ENCODE data around the gene TRAPPC12.

TRAPPC12 gene

DNA sequence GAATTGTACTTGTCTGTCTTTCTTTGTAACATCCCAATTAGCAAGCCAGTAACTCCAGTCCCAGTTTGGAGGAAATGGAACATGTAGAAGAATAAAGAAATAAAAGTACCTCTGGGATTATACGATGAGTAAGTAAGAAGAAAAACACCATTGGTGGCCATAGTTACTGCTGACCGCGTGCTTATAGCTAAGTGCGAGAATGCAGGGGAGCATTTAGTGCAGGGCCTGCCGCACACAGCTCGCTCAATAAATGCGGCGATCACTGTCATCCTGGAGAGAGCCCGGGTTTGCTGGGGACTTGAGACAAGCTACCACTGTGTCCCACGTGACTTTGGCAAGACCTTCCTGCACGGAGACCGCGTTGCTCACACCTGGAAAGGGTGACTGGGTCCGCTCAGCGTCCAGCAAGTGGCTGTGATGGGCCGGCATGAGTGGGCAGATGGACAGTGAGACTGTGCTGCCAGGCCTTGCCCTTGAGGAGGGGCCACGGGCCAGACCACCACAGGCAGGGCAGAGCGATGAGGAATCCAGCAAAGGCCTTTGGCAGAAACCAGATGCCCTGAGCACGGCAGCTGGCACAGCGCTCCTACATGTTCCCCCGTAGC, 85.0 kb downstream of the TRAPPC12 start:
- no peak overlapping the region for H3K27ac ChIP-seq (ENCODE audit: low read length, poor library complexity, severe bottlenecking)

DNA sequence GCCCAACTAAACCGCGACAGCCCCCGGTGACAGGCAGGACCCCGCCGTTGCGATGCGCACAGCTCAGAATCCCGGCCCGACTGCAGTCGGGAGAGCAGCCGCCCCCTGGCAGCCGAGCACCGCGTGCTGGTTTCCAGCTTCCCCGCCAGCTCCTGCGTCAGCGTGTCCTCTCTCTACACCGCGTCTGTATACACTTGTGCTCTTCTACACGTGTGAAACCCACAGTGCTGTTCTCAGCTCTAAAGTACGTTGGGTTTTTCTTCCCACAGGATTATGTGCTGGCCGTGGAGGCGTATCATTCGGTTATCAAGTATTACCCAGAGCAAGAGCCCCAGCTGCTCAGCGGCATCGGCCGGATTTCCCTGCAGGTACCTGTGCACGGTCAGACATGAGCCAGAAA, 85.8 kb downstream of the TRAPPC12 start:
- Histone ChIP-seq H3K14ac (ENCODE audit: low read length in 2 of 2) (peak overlapping the region; percentile 12 to 62), H2BK5ac (ENCODE audit: low read depth, low read length, poor library complexity, severe bottlenecking) (no peak overlapping the region), H3K9me3 (ENCODE audit: control insufficient read depth, low read length) (no peaks in the 10 kb centered on the region), H2BK120ac (ENCODE audit: low read depth, low read length) (no peak overlapping the region), H3K36me3 (ENCODE audit: control insufficient read depth in 1 of 2, insufficient read depth in 2 of 2, low read depth in 1 of 2, low read length in 2 of 2) (peaks cover 64 to 72% of the 10 kb centered on the region in 2 experiments), H3K4me2 (ENCODE audit: low read length, poor library complexity, severe bottlenecking) (no peak overlapping the region), H3K18ac (ENCODE audit: low read depth in 1 of 2, low read length in 2 of 2) (no peak overlapping the region), H3K9ac (ENCODE audit: low read length) (peak overlapping the region; percentile 49), H4K8ac (ENCODE audit: low read length) (peak overlapping the region; percentile 38), H3K4me3 (ENCODE audit: insufficient read depth in 1 of 2, low read depth in 1 of 2, low read length in 2 of 2) (no peak overlapping the region), H2AK5ac (ENCODE audit: low read length, severe bottlenecking) (no peak overlapping the region), H2BK12ac (ENCODE audit: low read length in 2 of 2) (peak overlapping the region in 1 of 2 experiments; percentile 37), H3K4ac (ENCODE audit: low read depth in 1 of 2, low read length in 2 of 2) (peak overlapping the region; percentile 7 to 44), H3K27me3 (ENCODE audit: control insufficient read depth in 1 of 2, insufficient read depth in 1 of 2, low read length in 2 of 2) (no peaks in the 10 kb centered on the region), H4K91ac (ENCODE audit: low read length) (no peak overlapping the region), H3K79me1 (replicated peaks; ENCODE audit: low read length, poor library complexity, severe bottlenecking) (peaks cover 12% of the 10 kb centered on the region), H2AFZ (ENCODE audit: low read depth, low read length) (no peak overlapping the region), H3K4me1 (ENCODE audit: control insufficient read depth, insufficient read depth, low read depth, low read length) (peaks cover 26% of the 10 kb centered on the region), H3K27ac (ENCODE audit: low read length, poor library complexity, severe bottlenecking) (peak overlapping the region; percentile 30), H3K23ac (ENCODE audit: low read length in 2 of 2) (peak overlapping the region in 1 of 2 experiments; percentile 83), H2BK15ac (ENCODE audit: low read depth, poor library complexity, severe bottlenecking) (no peak overlapping the region)
- 94% methylated on average over 27 of the region's 28 CpGs for WGBS
- no peak for DNase-seq

More for the DNA sequence above, 85.0 kb downstream of the TRAPPC12 start:
- H2BK5ac ChIP-seq (ENCODE audit: low read depth, low read length, poor library complexity, severe bottlenecking), result no peak overlapping the region
- peaks cover 71 to 72% of the 10 kb centered on the region in 2 experiments for H3K36me3 ChIP-seq (ENCODE audit: control insufficient read depth in 1 of 2, insufficient read depth in 2 of 2, low read depth in 1 of 2, low read length in 2 of 2)
- no peak for DNase-seq
- no peak overlapping the region for H2BK120ac ChIP-seq (ENCODE audit: low read depth, low read length)
- H4K91ac ChIP-seq (ENCODE audit: low read length), result peak overlapping the region; percentile 44
- H3K9me3 ChIP-seq (ENCODE audit: control insufficient read depth, low read length), result no peaks in the 10 kb centered on the region
- no peak overlapping the region for H2BK12ac ChIP-seq (ENCODE audit: low read length in 2 of 2)
- H3K79me1 ChIP-seq (replicated peaks; ENCODE audit: low read length, poor library complexity, severe bottlenecking), result peaks cover 12% of the 10 kb centered on the region
- H3K27me3 ChIP-seq (ENCODE audit: control insufficient read depth in 1 of 2, insufficient read depth in 1 of 2, low read length in 2 of 2), result no peaks in the 10 kb centered on the region
- no peak overlapping the region for H3K14ac ChIP-seq (ENCODE audit: low read length in 2 of 2)
- H3K4me1 ChIP-seq (ENCODE audit: control insufficient read depth, insufficient read depth, low read depth, low read length), result peaks cover 21% of the 10 kb centered on the region
- no peak overlapping the region for H4K8ac ChIP-seq (ENCODE audit: low read length)
- H3K4me2 ChIP-seq (ENCODE audit: low read length, poor library complexity, severe bottlenecking), result no peak overlapping the region
- H3K4me3 ChIP-seq (ENCODE audit: insufficient read depth in 1 of 2, low read depth in 1 of 2, low read length in 2 of 2), result no peak overlapping the region
- peak overlapping the region; percentile 73 for H2BK15ac ChIP-seq (ENCODE audit: low read depth, poor library complexity, severe bottlenecking)
- H2AFZ ChIP-seq (ENCODE audit: low read depth, low read length), result no peak overlapping the region
- WGBS, result 97% methylated on average over 21 of the region's 21 CpGs
- no peak overlapping the region for H2AK5ac ChIP-seq (ENCODE audit: low read length, severe bottlenecking)
- H3K4ac ChIP-seq (ENCODE audit: low read depth in 1 of 2, low read length in 2 of 2), result no peak overlapping the region
- no peak overlapping the region for H3K9ac ChIP-seq (ENCODE audit: low read length)
- H3K23ac ChIP-seq (ENCODE audit: low read length in 2 of 2), result no peak overlapping the region
- H3K18ac ChIP-seq (ENCODE audit: low read depth in 1 of 2, low read length in 2 of 2), result peak overlapping the region in 1 of 2 experiments; percentile 32

DNA sequence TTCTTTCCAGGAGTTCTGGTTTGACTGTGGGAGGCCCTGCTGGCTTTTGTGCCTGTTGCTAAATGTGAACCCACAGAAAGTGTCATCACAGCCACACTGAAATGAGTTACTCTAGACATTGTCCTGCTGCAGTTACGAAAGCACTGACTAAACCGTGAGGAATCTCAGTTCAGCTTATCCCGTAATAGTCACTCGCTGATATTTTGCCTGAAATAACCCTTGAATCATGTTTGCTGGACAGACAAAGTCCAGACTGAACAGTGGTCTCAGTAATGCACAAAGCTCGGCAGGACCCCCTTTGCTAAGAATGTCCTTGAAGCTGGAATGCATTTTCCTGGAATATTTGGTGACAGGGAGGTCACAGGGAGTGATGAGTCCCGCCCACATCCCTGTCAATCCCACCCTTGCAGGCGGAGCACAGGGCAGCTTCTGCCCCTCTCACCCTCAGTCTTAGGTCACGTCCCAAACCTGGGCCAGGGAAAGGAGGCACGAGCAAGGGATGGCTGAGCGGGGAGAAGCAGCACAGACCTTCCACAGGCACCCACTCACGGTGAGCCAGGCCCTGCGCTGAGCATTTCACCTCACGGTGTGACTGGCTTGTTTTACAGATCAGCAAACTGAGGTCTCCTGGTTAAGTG, 86.5 kb downstream of the TRAPPC12 start:
- peak overlapping the region; percentile 53 for H4K91ac ChIP-seq (ENCODE audit: low read length)
- no peak overlapping the region for H2BK15ac ChIP-seq (ENCODE audit: low read depth, poor library complexity, severe bottlenecking)
- H4K8ac ChIP-seq (ENCODE audit: low read length), result peak overlapping the region; percentile 4
- peak overlapping the region; percentile 17 to 70 for H3K18ac ChIP-seq (ENCODE audit: low read depth in 1 of 2, low read length in 2 of 2)
- no peaks in the 10 kb centered on the region for H3K27me3 ChIP-seq (ENCODE audit: control insufficient read depth in 1 of 2, insufficient read depth in 1 of 2, low read length in 2 of 2)
- H3K4me1 ChIP-seq (ENCODE audit: control insufficient read depth, insufficient read depth, low read depth, low read length), result peaks cover 29% of the 10 kb centered on the region
- H3K4me3 ChIP-seq (ENCODE audit: insufficient read depth in 1 of 2, low read depth in 1 of 2, low read length in 2 of 2), result no peak overlapping the region
- H2BK120ac ChIP-seq (ENCODE audit: low read depth, low read length), result peak overlapping the region; percentile 1
- H3K4ac ChIP-seq (ENCODE audit: low read depth in 1 of 2, low read length in 2 of 2), result peak overlapping the region; percentile 18 to 63
- H3K9me3 ChIP-seq (ENCODE audit: control insufficient read depth, low read length), result no peaks in the 10 kb centered on the region
- H3K79me1 ChIP-seq (replicated peaks; ENCODE audit: low read length, poor library complexity, severe bottlenecking), result peaks cover 12% of the 10 kb centered on the region
- no peak overlapping the region for H2BK5ac ChIP-seq (ENCODE audit: low read depth, low read length, poor library complexity, severe bottlenecking)
- H3K36me3 ChIP-seq (ENCODE audit: control insufficient read depth in 1 of 2, insufficient read depth in 2 of 2, low read depth in 1 of 2, low read length in 2 of 2), result peaks cover 60 to 69% of the 10 kb centered on the region in 2 experiments
- H3K23ac ChIP-seq (ENCODE audit: low read length in 2 of 2), result no peak overlapping the region
- peak overlapping the region; percentile 30 for H3K27ac ChIP-seq (ENCODE audit: low read length, poor library complexity, severe bottlenecking)
- H3K14ac ChIP-seq (ENCODE audit: low read length in 2 of 2), result peak overlapping the region; percentile 12 to 88
- no peak overlapping the region for H2AK5ac ChIP-seq (ENCODE audit: low read length, severe bottlenecking)
- H2BK12ac ChIP-seq (ENCODE audit: low read length in 2 of 2), result peak overlapping the region; percentile 15 to 27
- H2AFZ ChIP-seq (ENCODE audit: low read depth, low read length), result no peak overlapping the region
- no peak overlapping the region for H3K4me2 ChIP-seq (ENCODE audit: low read length, poor library complexity, severe bottlenecking)
- WGBS, result 43% methylated on average over 13 of the region's 13 CpGs
- DNase-seq, result peak; percentile 97
- peak overlapping the region; percentile 49 for H3K9ac ChIP-seq (ENCODE audit: low read length)

DNA sequence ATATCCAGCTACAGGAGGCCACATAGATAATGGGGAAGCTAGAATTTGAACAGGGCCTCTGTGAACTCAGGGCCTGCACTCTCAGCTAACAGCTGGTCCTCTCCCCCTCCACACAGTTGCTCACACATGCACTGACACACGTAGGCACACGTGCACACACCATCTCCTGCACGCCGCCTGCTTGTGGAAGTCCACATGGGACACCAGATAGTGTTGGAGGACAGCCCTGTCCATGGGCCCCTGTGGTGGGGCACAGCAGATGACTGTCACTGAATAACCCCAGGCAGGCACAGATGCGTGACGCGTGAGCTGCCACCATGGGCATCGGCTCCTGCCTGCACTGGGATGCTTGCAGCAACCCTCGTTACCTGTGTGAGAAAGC, 87.0 kb downstream of the TRAPPC12 start:
- Histone ChIP-seq H4K91ac (ENCODE audit: low read length) (peak overlapping the region; percentile 55), H2BK120ac (ENCODE audit: low read depth, low read length) (peak overlapping the region; percentile 1), H3K14ac (ENCODE audit: low read length in 2 of 2) (peak overlapping the region in 1 of 2 experiments; percentile 5), H3K4me1 (ENCODE audit: control insufficient read depth, insufficient read depth, low read depth, low read length) (peaks cover 32% of the 10 kb centered on the region), H2BK5ac (ENCODE audit: low read depth, low read length, poor library complexity, severe bottlenecking) (no peak overlapping the region), H2BK15ac (ENCODE audit: low read depth, poor library complexity, severe bottlenecking) (no peak overlapping the region), H3K4me2 (ENCODE audit: low read length, poor library complexity, severe bottlenecking) (no peak overlapping the region), H3K4ac (ENCODE audit: low read depth in 1 of 2, low read length in 2 of 2) (peak overlapping the region; percentile 18 to 63), H3K9ac (ENCODE audit: low read length) (peak overlapping the region; percentile 49), H2AK5ac (ENCODE audit: low read length, severe bottlenecking) (no peak overlapping the region), H2BK12ac (ENCODE audit: low read length in 2 of 2) (peak overlapping the region; percentile 1 to 15), H3K27me3 (ENCODE audit: control insufficient read depth in 1 of 2, insufficient read depth in 1 of 2, low read length in 2 of 2) (no peaks in the 10 kb centered on the region), H3K18ac (ENCODE audit: low read depth in 1 of 2, low read length in 2 of 2) (peak overlapping the region; percentile 3 to 17), H3K4me3 (ENCODE audit: insufficient read depth in 1 of 2, low read depth in 1 of 2, low read length in 2 of 2) (no peak overlapping the region), H3K23ac (ENCODE audit: low read length in 2 of 2) (no peak overlapping the region), H3K36me3 (ENCODE audit: control insufficient read depth in 1 of 2, insufficient read depth in 2 of 2, low read depth in 1 of 2, low read length in 2 of 2) (peaks cover 55 to 69% of the 10 kb centered on the region in 2 experiments), H3K27ac (ENCODE audit: low read length, poor library complexity, severe bottlenecking) (no peak overlapping the region), H3K9me3 (ENCODE audit: control insufficient read depth, low read length) (no peaks in the 10 kb centered on the region), H2AFZ (ENCODE audit: low read depth, low read length) (no peak overlapping the region), H3K79me1 (replicated peaks; ENCODE audit: low read length, poor library complexity, severe bottlenecking) (peaks cover 13% of the 10 kb centered on the region), H4K8ac (ENCODE audit: low read length) (peak overlapping the region; percentile 4)
- DNase-seq, result no peak
- WGBS, result over 99% methylated on average over 9 of the region's 9 CpGs

Data from mesenchymal stem cell (in vitro differentiated cells and primary cell).